SK-N-MC (cell line): ENCODE results near the gene MYH13.

Source experiments
- EZH2 ChIP-seq: fragments of 200-600 bp; sonication (generic); IDR thresholded peaks from one replicate; pipeline ENCODE4 v1.6.1; 2017; ENCODE audit warnings: antibody characterized with exemption
- FOXP2 ChIP-seq: optimal IDR thresholded peaks from 2 replicates; pipeline ENCODE3; 2011; ENCODE audit warnings: mild to moderate bottlenecking, moderate library complexity; ENCODE audit not compliant: insufficient read depth; ENCODE audit errors: extremely low read length, control extremely low read depth
- POLR2AphosphoS5 ChIP-seq: IDR thresholded peaks from 2 replicates; pipeline ENCODE4 v1.6.1; 2012; ENCODE audit warnings: mild to moderate bottlenecking, low read depth, low read length, borderline replicate concordance

DNA sequence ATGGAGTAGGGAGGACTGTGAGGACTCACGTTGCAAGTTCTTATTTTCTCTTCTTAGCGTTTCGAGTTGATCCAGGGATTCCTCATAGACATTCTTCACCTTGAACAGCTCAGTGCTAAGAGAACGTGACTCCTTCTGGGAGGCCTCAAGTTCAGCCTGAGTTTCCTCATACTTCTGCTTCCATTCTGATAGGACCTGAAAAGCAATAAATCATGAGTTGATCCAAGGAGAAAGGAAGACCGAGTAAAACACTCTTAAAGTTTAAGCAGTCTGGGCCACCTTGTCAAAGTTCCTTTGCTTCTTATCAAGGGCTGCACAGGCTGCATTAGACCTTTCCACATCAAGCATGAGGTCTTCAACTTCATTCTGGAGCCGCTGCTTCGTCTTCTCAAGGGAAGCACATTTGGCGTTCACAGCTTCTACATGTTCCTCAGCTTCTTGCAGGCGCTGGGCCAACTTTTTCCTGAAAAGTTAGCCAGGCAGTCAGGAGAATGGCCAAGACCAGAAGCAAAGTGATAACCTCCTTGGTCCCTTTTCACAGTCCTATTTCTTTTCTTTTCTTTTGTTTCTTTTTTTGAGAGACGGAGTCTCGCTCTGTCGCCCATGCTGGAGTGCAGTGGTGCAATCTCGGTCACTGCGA, 23.8 kb upstream of the MYH13 start:
- TF ChIP-seq POLR2AphosphoS5 (no peak), EZH2 (no peak), FOXP2 (no peak)
